Umbilical cord (tissue), 2 donors: ENCODE results near the gene CCDC24. TPM values are rescaled to one million over a fixed set of nuclear protein-coding genes. Genes with fewer than 3 reads are reported as not detected.

ENCODE experiments used
- DNase-seq: peaks from one replicate; pipeline ENCODE4 v3.0.0-alpha.2; 2015; ENCODE audit warnings: low spot score
- total RNA-seq: library from RNA; depleted of rRNA; stranded (reverse); fragments of >200 nt; gene quantifications from one replicate; pipeline ENCODE4 v1.2.3, GENCODE V29; 2014; ENCODE audit warnings: low replicate concordance; ENCODE audit not compliant: insufficient read depth

Gene CCDC24
- total RNA-seq, 1 donor from 2014 or later = 9.9 TPM

DNA sequence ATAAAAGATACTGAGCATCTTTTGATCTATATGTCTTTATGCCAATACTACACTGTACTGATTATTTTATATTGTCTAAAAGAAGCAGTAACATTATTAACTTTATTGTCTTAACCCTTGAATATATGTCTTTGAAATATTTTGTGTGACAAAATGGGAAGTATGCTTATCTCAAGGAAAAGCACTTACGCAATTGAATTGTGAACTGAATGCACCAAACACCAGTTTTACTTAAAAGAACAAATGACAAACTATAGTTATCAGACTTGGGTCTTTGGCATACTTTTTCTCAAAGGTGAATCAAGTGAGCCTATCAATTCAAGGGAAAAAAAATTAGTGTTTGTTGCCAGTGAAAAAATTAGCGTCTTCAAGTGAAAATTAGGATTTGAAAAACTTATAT lies 49.0 kb downstream of the CCDC24 start:
- no peak for DNase-seq

DNA sequence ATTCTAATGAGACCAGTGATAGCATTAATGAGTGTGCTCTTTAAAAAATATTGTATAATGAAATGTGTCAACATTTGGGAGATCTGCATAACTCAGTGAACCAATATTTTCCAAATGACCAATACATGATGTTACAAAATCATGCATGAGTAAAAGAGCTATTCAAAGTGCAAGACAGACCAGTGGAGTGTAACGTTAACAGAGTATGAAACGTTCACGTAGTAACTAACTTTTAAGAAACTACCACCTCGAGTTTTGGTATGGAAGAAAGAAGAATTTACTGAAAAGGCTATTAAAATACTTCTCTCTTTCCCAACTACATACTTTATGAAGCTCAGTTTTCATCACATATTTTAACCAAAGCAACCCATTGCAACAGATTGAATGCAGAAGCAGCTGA lies 49.4 kb downstream of the CCDC24 start:
- DNase-seq = no peak

DNA sequence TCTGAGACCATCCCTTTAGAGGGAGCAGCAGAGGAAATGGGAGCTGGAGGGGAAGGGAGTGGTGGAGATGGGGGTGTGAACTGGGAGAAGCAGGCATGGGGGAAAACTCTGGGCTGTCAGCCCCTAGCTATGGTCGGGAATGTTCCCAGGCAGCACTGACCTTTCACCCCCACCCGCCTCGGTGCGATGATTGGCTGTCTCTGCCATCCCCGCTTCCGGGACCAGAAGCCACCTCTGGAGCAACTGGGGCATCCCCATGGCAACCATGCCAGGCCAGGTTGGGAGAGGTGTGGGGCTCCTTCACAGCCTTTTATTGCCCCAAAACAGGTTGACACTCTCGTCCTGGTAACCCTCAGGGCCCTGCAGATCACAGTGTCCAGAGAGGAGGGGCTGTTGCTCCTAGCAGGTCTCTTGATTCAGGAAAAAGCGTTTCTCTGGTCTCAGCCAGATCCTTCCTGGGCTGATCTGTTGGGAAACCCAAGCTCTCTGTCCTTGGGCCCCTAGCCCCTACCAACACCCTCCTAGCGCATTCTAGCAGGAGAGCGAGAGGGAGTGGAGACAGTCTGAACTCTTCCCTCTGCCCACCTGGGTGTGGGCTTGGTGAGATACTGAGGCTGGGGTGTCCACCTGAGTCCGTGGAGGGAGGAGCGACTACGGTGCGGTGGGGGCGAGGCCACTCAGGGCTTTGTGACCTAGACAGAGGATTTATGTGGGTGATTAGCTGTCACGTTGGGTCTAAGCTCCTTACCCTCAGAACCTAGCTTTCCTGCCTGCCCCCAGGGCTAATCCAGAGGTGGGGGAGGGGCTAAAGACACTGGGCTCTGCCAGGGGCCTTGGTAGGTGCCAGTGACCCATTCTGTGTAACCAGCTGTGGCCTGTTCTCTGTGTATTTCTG lies 52.0 kb downstream of the CCDC24 start:
- DNase-seq = no peak

DNA sequence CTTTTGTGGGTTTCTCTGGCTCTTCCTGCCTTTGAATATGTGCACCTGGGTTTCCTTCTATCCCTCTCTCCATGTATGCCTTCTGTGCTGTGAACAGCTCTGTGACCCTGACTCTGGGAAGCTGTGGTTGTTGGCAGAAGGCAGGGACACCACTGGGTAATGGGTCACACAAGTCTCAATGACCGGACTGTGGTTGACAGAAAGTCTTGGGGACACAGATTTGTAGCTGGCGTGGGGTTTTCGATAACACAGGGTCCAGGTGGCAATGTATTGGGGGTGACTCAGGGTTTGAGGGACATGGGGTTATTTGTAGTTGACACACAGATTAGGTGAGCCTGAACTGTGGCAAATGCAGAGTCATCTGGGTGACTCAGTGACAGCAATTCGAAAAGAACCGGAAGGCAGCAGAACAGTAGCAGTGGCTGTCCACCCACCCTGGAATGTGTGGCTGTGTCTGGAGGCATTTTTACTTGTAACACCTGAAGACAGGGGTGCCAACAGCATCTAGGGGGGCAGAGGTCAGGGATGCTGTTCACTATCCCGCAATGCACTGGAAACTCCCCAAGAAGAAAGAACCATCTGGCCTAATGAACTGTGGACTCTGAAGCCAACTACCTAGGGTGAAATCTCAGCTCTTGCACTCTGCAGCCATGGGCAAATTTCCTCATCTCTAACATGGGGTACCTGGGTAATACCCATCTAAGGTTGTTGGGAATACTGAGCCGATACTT lies 52.8 kb downstream of the CCDC24 start:
- no peak for DNase-seq

DNA sequence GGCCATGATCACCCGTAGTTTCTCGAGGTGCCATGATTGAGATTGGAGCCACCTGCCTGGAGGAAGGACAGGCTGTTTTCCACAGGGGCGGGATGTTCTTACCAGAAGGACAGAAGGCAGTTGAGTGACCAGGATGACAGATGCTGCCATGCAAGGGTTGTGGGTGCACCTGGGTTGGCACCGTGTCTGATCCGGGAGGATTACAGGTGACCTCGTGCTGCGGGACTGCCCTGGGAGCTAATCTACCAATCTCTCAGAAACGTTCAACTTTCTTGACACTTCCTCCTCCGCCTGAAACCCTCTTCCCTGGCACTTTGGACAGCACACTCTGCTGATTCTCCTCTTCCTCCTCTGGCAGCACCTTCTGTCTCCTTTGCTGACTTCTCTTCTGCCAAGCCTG lies 53.7 kb downstream of the CCDC24 start:
- no peak for DNase-seq

Other genes with a start within 250 kb of the CCDC24 start
- 4.8 TPM for gene ARTN, start 57.8 kb upstream of the CCDC24 start, total RNA-seq
- gene IPO13, start 44.6 kb upstream of the CCDC24 start, total RNA-seq = 26.5 TPM
- 5.1 TPM for gene DPH2, start 21.6 kb upstream of the CCDC24 start, total RNA-seq
- 55.6 TPM for gene ATP6V0B, start 16.6 kb upstream of the CCDC24 start, total RNA-seq
- gene B4GALT2, start 12.4 kb upstream of the CCDC24 start, total RNA-seq = 74.9 TPM
- gene SLC6A9, start 39.9 kb downstream of the CCDC24 start, total RNA-seq = 0.48 TPM
- gene KLF17, start 127.2 kb downstream of the CCDC24 start, total RNA-seq = 5.5 TPM
- gene KLF18, start 150.0 kb downstream of the CCDC24 start, total RNA-seq = 0.24 TPM
- 14.7 TPM for gene DMAP1, start 221.9 kb downstream of the CCDC24 start, total RNA-seq